Measurements from ENCODE around the gene TSR1. TPM values are rescaled to one million over a fixed set of nuclear protein-coding genes. Genes with fewer than 3 reads are reported as not detected.

Gene TSR1
- total and polyA plus RNA-seq, 12 donors, result 12.7 to 74.6 (median 26.1) TPM

GRCh38 chr17:2369039-2369438 lies 32.8 kb upstream of the TSR1 start:
- no peak for TF ChIP-seq POLR2A (IDR thresholded peaks at IDR 0.05)
- Histone ChIP-seq H3K27ac (no peak overlapping the region), H3K9me3 (replicated peaks in 1 of 3) (no peaks in the 10 kb centered on the region), H3K27me3 (no peaks in the 10 kb centered on the region), H3K4me3 (no peak overlapping the region), H3K4me1 (replicated peaks in 1 of 2) (no peaks in the 10 kb centered on the region), H3K36me3 (replicated peaks in 1 of 2) (peaks cover 0 to 28% of the 10 kb centered on the region in 2 donors)
- WGBS, 4 donors, result 77 to 88% (median 82%) methylated on average over 5 of the region's 5 CpGs
- intact Hi-C loops (cut with DNase I), result no loop called here
- no peak for DNase-seq

- DNase-seq, result no peak
- 86 to 98% (median 88%) methylated on average over 1 to 8 of the region's 8 CpGs for WGBS, 4 donors
- H3K4me3 ChIP-seq, result no peak overlapping the region
- H3K36me3 ChIP-seq (replicated peaks in 1 of 2), result peaks cover 0 to 30% of the 10 kb centered on the region in 2 donors
- TF ChIP-seq POLR2A (IDR thresholded peaks at IDR 0.05) (no peak), CTCF (IDR thresholded peaks at IDR 0.05) (no peak)
- intact Hi-C loops (cut with DNase I), result no loop called here
- no peak overlapping the region for H3K27ac ChIP-seq
- no peaks in the 10 kb centered on the region for H3K27me3 ChIP-seq
- H3K4me1 ChIP-seq (replicated peaks in 1 of 2), result no peaks in the 10 kb centered on the region
- H3K9me3 ChIP-seq (replicated peaks in 1 of 3), result no peaks in the 10 kb centered on the region
These were observed 32.1 kb upstream of the TSR1 start for GRCh38 chr17:2368359-2368758.

- TF ChIP-seq CTCF (IDR thresholded peaks at IDR 0.05) (peak in 1 of 6 experiments; percentile 3), POLR2A (IDR thresholded peaks at IDR 0.05) (no peak)
- DNase-seq, result no peak
- Histone ChIP-seq H3K27me3 (no peaks in the 10 kb centered on the region), H3K36me3 (replicated peaks in 1 of 2) (peaks cover 0 to 37% of the 10 kb centered on the region in 2 donors), H3K4me3 (no peak overlapping the region), H3K9me3 (replicated peaks in 1 of 3) (no peaks in the 10 kb centered on the region), H3K27ac (no peak overlapping the region), H3K4me1 (replicated peaks in 1 of 2) (no peaks in the 10 kb centered on the region)
- 85 to 91% (median 87%) methylated on average over 24 to 26 of the region's 26 CpGs for WGBS, 4 donors
- intact Hi-C loops (cut with DNase I), result no loop called here
These were observed 30.7 kb upstream of the TSR1 start for GRCh38 chr17:2366747-2367494.

GRCh38 chr17:2365132-2365531 lies 28.9 kb upstream of the TSR1 start:
- TF ChIP-seq CTCF (IDR thresholded peaks at IDR 0.05) (no peak), POLR2A (IDR thresholded peaks at IDR 0.05) (no peak)

GRCh38 chr17:2364763-2365116 lies 28.5 kb upstream of the TSR1 start:
- Histone ChIP-seq H3K27ac (no peak overlapping the region), H3K4me3 (no peak overlapping the region), H3K36me3 (replicated peaks in 1 of 2) (peaks cover 0 to 39% of the 10 kb centered on the region in 2 donors), H3K27me3 (no peaks in the 10 kb centered on the region), H3K4me1 (replicated peaks in 1 of 2) (peaks cover 0 to under 1% of the 10 kb centered on the region in 2 donors), H3K9me3 (replicated peaks in 1 of 3) (no peaks in the 10 kb centered on the region)
- no peak for TF ChIP-seq CTCF (IDR thresholded peaks at IDR 0.05)
- no peak for TF ChIP-seq POLR2A (IDR thresholded peaks at IDR 0.05)
- intact Hi-C loops (cut with DNase I), result no loop called here
- no peak for DNase-seq
- 87 to 97% (median 88%) methylated on average over 11 to 12 of the region's 12 CpGs for WGBS, 4 donors

More at GRCh38 chr17:2365132-2365531, 28.9 kb upstream of the TSR1 start:
- H3K9me3 ChIP-seq (replicated peaks in 1 of 3), result no peaks in the 10 kb centered on the region
- WGBS, 4 donors, result 94 to 95% (median 94%) methylated on average over 19 to 20 of the region's 20 CpGs
- H3K36me3 ChIP-seq (replicated peaks in 1 of 2), result peaks cover 0 to 39% of the 10 kb centered on the region in 2 donors
- intact Hi-C loops (cut with DNase I), result no loop called here
- no peak overlapping the region for H3K4me3 ChIP-seq
- no peaks in the 10 kb centered on the region for H3K27me3 ChIP-seq
- H3K27ac ChIP-seq, result no peak overlapping the region
- H3K4me1 ChIP-seq (replicated peaks in 1 of 2), result no peaks in the 10 kb centered on the region
- no peak for DNase-seq

Data from adrenal gland (tissue), 12 donors.